HepG2 (cell line): Measurements from ENCODE around the gene PLIN5. TPM values are rescaled to one million over a fixed set of nuclear protein-coding genes. Genes with fewer than 3 reads are reported as not detected.

ENCODE experiments used
- CEBPG ChIP-seq: IDR thresholded peaks from 2 replicates; pipeline ENCODE4 v1.6.1; 2016
- FOSL2 ChIP-seq: sonication (generic); formaldehyde crosslinking; IDR thresholded peaks from 2 replicates; pipeline ENCODE4 v1.4.0; 2020; ENCODE audit warnings: missing genetic modification reagents
- GATAD2A ChIP-seq: IDR thresholded peaks from 2 replicates; pipeline ENCODE4 v1.6.1; 2016
- HNF4A ChIP-seq: sonication (generic); formaldehyde crosslinking; IDR thresholded peaks from 2 replicates; pipeline ENCODE4 v1.4.0; 2020; ENCODE audit warnings: missing genetic modification reagents
- KDM5A ChIP-seq: fragments of 200-600 bp; sonication (generic); IDR thresholded peaks from 2 replicates; pipeline ENCODE4 v1.7.0; 2018; ENCODE audit warnings: antibody characterized with exemption, mild to moderate bottlenecking, low read length, borderline replicate concordance
- NFE2 ChIP-seq: sonication (generic); formaldehyde crosslinking; IDR thresholded peaks from 2 replicates; pipeline ENCODE4 v1.4.0; 2020; ENCODE audit warnings: missing genetic modification reagents
- NR2F2 ChIP-seq: IDR thresholded peaks from 2 replicates; pipeline ENCODE4 v1.6.1; 2012; ENCODE audit warnings: low read depth, inconsistent platforms, borderline replicate concordance
- RXRB ChIP-seq: IDR thresholded peaks from 2 replicates; pipeline ENCODE4 v1.6.1; 2016; ENCODE audit warnings: borderline replicate concordance, missing genetic modification reagents, missing compliant biosample characterization
- STAT5B ChIP-seq: sonication (generic); formaldehyde crosslinking; IDR thresholded peaks from 2 replicates; pipeline ENCODE4 v1.4.0; 2020; ENCODE audit warnings: missing genetic modification reagents
- ZFYVE20 ChIP-seq: sonication (generic); formaldehyde crosslinking; IDR thresholded peaks from 2 replicates; pipeline ENCODE4 v1.8.0; 2023; ENCODE audit warnings: low read depth, mild to moderate bottlenecking, moderate library complexity, missing genetic modification reagents, borderline replicate concordance
- ZNF589 ChIP-seq: sonication (generic); formaldehyde crosslinking; conservative IDR thresholded peaks from 2 replicates; pipeline ENCODE4 v1.8.0; 2022; ENCODE audit warnings: mild to moderate bottlenecking, moderate library complexity, missing genetic modification reagents
- ZNF75D ChIP-seq: sonication (generic); formaldehyde crosslinking; IDR thresholded peaks from 2 replicates; pipeline ENCODE4 v1.8.1; 2023; ENCODE audit warnings: missing genetic modification reagents, mild to moderate bottlenecking, borderline replicate concordance
- polyA plus RNA-seq, 8 experiments: library from polyadenylated mRNA; depleted of rRNA in 3 of 8; stranded (reverse) in 7 of 8; unstranded in 1 of 8; fragments of >200 nt; fragmentation: Illumina TruSeq in 4 of 8; extraction: Trizol in 4 of 8; gene quantifications; 2 replicates each; pipeline versions ENCODE4 v1.2.1 to v1.2.3, GENCODE V29; 2011 to 2016; ENCODE audit warnings: low read depth in 4 of 8, missing spikeins in 1 of 8, mixed read lengths in 1 of 8; ENCODE audit not compliant: insufficient read depth in 1 of 8
- total RNA-seq, 5 experiments: library from RNA; depleted of rRNA; stranded (reverse); fragments of >200 nt; fragmentation: Illumina TruSeq; extraction: Trizol; gene quantifications; 2 replicates each; pipeline ENCODE4 v1.2.3, GENCODE V29; 2016; ENCODE audit warnings: low read depth in 1 of 5
- TF ChIP-seq, protein P1 (sequence below): sonication (generic); formaldehyde crosslinking; conservative IDR thresholded peaks from 2 replicates; pipeline ENCODE4 v1.8.0; 2022; ENCODE audit warnings: missing genetic modification reagents
- TF ChIP-seq, protein P2 (sequence below), 2 experiments: sonication (generic) in 1 of 2; formaldehyde crosslinking in 1 of 2; IDR thresholded peaks; 2 replicates each; pipeline versions ENCODE4 v1.6.1 to v1.9.0; 2014 to 2022; ENCODE audit warnings: antibody characterized with exemption in 1 of 2, borderline replicate concordance in 1 of 2, inconsistent platforms in 1 of 2, low read depth in 1 of 2, missing genetic modification reagents in 1 of 2
- TF ChIP-seq, protein P3 (sequence below): IDR thresholded peaks from 2 replicates; pipeline ENCODE4 v1.6.1; 2016
- TF ChIP-seq, protein P4 (sequence below): sonication (generic); formaldehyde crosslinking; IDR thresholded peaks from 2 replicates; pipeline ENCODE4 v1.4.0; 2020; ENCODE audit warnings: mild to moderate bottlenecking, missing genetic modification reagents, borderline replicate concordance

PLIN5 gene
- total and polyA plus RNA-seq, 2 of the 13 experiments (the other 11 are each of a cell fraction or from before 2014, with no cell fraction given): 1.8 to 4.8 TPM

DNA sequence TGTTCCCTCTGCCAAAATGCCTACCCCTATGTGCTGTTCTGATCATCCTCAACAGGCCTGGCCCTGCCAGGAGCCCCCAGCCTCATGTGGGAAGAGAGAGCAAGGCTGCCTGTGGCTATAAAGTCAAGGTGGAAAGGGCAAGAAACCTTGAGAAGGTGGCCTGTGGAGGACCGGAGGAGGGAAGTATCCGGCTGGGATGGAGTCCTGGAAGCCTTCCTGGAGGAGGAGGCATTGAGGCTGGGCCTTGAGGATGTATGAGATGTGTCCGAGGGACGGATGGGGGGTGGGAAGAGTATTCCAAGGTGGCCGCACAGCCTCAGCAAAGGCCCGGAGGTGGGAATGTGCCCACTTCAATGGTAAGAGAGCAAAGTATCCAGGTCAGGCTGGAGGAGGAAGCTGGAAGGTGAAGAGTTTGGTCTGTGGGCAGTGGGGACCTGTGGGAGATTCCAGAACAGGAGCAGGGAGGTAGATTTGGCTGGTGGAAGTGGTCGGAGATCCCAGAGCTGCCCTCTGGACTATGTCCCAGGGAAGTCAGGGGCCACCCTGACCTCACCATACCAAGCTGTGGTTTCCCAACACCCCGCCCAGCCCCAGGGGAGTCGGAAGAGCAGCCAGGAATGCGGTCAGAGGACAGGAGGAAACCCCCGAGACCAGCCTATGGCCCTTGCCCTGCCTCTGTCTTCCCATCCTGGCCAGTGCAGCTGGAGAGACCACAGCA, 13.7 kb downstream of the PLIN5 start (continued):
- TF ChIP-seq, protein P1, sequence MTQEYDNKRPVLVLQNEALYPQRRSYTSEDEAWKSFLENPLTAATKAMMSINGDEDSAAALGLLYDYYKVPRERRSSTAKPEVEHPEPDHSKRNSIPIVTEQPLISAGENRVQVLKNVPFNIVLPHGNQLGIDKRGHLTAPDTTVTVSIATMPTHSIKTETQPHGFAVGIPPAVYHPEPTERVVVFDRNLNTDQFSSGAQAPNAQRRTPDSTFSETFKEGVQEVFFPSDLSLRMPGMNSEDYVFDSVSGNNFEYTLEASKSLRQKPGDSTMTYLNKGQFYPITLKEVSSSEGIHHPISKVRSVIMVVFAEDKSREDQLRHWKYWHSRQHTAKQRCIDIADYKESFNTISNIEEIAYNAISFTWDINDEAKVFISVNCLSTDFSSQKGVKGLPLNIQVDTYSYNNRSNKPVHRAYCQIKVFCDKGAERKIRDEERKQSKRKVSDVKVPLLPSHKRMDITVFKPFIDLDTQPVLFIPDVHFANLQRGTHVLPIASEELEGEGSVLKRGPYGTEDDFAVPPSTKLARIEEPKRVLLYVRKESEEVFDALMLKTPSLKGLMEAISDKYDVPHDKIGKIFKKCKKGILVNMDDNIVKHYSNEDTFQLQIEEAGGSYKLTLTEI (CRISPR knock-in tag): no peak
- no peak for TF ChIP-seq ZNF75D
- no peak for TF ChIP-seq ZFYVE20
- TF ChIP-seq FOSL2 (CRISPR knock-in tag): peak; percentile 25; the same call in 1 of the 2 replicates
- TF ChIP-seq, protein P2, sequence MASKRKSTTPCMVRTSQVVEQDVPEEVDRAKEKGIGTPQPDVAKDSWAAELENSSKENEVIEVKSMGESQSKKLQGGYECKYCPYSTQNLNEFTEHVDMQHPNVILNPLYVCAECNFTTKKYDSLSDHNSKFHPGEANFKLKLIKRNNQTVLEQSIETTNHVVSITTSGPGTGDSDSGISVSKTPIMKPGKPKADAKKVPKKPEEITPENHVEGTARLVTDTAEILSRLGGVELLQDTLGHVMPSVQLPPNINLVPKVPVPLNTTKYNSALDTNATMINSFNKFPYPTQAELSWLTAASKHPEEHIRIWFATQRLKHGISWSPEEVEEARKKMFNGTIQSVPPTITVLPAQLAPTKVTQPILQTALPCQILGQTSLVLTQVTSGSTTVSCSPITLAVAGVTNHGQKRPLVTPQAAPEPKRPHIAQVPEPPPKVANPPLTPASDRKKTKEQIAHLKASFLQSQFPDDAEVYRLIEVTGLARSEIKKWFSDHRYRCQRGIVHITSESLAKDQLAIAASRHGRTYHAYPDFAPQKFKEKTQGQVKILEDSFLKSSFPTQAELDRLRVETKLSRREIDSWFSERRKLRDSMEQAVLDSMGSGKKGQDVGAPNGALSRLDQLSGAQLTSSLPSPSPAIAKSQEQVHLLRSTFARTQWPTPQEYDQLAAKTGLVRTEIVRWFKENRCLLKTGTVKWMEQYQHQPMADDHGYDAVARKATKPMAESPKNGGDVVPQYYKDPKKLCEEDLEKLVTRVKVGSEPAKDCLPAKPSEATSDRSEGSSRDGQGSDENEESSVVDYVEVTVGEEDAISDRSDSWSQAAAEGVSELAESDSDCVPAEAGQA (IDR thresholded peaks at IDR 0.05; ENCODE audit: low read depth): no peak
- TF ChIP-seq, protein P2 (CRISPR knock-in tag; IDR thresholded peaks at IDR 0.05; ENCODE audit: borderline replicate concordance): no peak
- peak; percentile 91 for TF ChIP-seq HNF4A (CRISPR knock-in tag)
- no peak for TF ChIP-seq ZNF589 (CRISPR knock-in tag)
- peak; percentile 69 for TF ChIP-seq GATAD2A (CRISPR knock-in tag)
- peak; percentile 89 for TF ChIP-seq RXRB (CRISPR knock-in tag)
- no peak for TF ChIP-seq KDM5A
- TF ChIP-seq STAT5B: no peak
- TF ChIP-seq CEBPG (CRISPR knock-in tag): peak; percentile 75
- no peak for TF ChIP-seq NFE2 (CRISPR knock-in tag)
- TF ChIP-seq, protein P3, sequence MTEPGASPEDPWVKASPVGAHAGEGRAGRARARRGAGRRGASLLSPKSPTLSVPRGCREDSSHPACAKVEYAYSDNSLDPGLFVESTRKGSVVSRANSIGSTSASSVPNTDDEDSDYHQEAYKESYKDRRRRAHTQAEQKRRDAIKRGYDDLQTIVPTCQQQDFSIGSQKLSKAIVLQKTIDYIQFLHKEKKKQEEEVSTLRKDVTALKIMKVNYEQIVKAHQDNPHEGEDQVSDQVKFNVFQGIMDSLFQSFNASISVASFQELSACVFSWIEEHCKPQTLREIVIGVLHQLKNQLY (CRISPR knock-in tag): no peak
- TF ChIP-seq, protein P4, sequence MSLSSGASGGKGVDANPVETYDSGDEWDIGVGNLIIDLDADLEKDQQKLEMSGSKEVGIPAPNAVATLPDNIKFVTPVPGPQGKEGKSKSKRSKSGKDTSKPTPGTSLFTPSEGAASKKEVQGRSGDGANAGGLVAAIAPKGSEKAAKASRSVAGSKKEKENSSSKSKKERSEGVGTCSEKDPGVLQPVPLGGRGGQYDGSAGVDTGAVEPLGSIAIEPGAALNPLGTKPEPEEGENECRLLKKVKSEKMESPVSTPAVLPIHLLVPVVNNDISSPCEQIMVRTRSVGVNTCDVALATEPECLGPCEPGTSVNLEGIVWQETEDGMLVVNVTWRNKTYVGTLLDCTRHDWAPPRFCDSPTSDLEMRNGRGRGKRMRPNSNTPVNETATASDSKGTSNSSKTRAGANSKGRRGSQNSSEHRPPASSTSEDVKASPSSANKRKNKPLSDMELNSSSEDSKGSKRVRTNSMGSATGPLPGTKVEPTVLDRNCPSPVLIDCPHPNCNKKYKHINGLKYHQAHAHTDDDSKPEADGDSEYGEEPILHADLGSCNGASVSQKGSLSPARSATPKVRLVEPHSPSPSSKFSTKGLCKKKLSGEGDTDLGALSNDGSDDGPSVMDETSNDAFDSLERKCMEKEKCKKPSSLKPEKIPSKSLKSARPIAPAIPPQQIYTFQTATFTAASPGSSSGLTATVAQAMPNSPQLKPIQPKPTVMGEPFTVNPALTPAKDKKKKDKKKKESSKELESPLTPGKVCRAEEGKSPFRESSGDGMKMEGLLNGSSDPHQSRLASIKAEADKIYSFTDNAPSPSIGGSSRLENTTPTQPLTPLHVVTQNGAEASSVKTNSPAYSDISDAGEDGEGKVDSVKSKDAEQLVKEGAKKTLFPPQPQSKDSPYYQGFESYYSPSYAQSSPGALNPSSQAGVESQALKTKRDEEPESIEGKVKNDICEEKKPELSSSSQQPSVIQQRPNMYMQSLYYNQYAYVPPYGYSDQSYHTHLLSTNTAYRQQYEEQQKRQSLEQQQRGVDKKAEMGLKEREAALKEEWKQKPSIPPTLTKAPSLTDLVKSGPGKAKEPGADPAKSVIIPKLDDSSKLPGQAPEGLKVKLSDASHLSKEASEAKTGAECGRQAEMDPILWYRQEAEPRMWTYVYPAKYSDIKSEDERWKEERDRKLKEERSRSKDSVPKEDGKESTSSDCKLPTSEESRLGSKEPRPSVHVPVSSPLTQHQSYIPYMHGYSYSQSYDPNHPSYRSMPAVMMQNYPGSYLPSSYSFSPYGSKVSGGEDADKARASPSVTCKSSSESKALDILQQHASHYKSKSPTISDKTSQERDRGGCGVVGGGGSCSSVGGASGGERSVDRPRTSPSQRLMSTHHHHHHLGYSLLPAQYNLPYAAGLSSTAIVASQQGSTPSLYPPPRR (CRISPR knock-in tag): peak; percentile 59; the same call in 1 of the 2 replicates
- TF ChIP-seq NR2F2: peak; percentile 86
